Measurements from ENCODE around the gene PPP4R3C.

DNA sequence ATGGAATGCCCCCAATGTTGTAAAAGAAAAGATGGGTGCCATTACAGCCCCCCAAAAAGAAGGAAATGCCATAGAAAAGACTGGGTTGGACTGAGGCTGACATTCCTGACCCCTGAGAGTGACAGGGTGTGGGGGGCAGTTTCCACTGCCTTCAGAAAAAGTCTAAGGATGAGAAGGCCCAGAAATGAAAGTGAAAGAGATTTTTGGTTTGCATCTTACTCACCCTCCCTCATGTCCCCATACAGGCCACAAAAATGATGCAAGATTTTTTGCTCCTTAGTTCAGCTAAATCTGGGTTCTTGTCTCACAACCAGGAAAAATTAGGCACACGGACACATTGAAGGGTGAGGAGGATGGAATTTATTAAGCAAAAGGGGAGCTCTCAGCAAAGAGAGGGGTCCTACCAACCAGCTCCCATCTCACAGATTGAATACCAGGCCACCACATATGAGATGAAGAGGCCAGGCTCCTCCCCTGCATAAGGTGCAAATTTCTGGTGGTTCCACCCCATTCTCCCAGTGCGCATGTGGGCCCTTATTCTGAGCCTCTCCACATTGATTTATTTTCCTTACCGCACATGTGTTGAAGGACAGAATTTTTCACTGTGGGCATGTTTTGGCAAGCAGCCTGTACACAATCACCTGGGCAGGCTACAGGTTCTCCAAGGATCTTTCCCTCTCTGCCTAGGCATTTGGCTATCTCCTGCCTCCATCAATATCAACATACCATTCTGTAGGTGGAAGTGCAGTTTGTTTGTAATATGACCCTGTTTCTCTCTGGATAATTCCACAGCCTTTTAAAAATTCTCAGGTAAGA lies 18.8 kb downstream of the PPP4R3C start:
- TF ChIP-seq, protein P1, sequence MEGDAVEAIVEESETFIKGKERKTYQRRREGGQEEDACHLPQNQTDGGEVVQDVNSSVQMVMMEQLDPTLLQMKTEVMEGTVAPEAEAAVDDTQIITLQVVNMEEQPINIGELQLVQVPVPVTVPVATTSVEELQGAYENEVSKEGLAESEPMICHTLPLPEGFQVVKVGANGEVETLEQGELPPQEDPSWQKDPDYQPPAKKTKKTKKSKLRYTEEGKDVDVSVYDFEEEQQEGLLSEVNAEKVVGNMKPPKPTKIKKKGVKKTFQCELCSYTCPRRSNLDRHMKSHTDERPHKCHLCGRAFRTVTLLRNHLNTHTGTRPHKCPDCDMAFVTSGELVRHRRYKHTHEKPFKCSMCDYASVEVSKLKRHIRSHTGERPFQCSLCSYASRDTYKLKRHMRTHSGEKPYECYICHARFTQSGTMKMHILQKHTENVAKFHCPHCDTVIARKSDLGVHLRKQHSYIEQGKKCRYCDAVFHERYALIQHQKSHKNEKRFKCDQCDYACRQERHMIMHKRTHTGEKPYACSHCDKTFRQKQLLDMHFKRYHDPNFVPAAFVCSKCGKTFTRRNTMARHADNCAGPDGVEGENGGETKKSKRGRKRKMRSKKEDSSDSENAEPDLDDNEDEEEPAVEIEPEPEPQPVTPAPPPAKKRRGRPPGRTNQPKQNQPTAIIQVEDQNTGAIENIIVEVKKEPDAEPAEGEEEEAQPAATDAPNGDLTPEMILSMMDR (IDR thresholded peaks at IDR 0.05), result no peak
- no peak for TF ChIP-seq POLR2A (IDR thresholded peaks at IDR 0.05)

All from body of pancreas (tissue), 4 donors.